Glutamatergic neuron (in vitro differentiated cells): Measurements from ENCODE around the gene ITPRID1. TPM values are rescaled to one million over a fixed set of nuclear protein-coding genes. Genes with fewer than 3 reads are reported as not detected.

ENCODE experiments used
- DNase-seq: peaks from one replicate; pipeline ENCODE4 v3.0.0; 2022
- H3K27ac Mint-ChIP-seq: one replicate; pipeline ENCODE4 v1.8.0; 2020; ENCODE audit warnings: mild to moderate bottlenecking, mixed read lengths, inconsistent platforms; ENCODE audit not compliant: unreplicated experiment
- H3K27me3 Mint-ChIP-seq: one replicate; pipeline ENCODE4 v1.8.0; 2020; ENCODE audit warnings: mild to moderate bottlenecking, moderate library complexity, mixed read lengths, inconsistent platforms; ENCODE audit not compliant: unreplicated experiment
- H3K36me3 Mint-ChIP-seq: one replicate; pipeline ENCODE4 v1.8.0; 2020; ENCODE audit warnings: mild to moderate bottlenecking, mixed read lengths, inconsistent platforms; ENCODE audit not compliant: unreplicated experiment
- H3K4me1 Mint-ChIP-seq: one replicate; pipeline ENCODE4 v1.8.0; 2020; ENCODE audit warnings: mild to moderate bottlenecking, low read depth, mixed read lengths, inconsistent platforms; ENCODE audit not compliant: unreplicated experiment
- H3K4me3 Mint-ChIP-seq: one replicate; pipeline ENCODE4 v1.8.0; 2020; ENCODE audit warnings: mild to moderate bottlenecking, mixed read lengths, inconsistent platforms; ENCODE audit not compliant: unreplicated experiment
- H3K9me3 Mint-ChIP-seq: one replicate; pipeline ENCODE4 v1.8.0; 2020; ENCODE audit warnings: mild to moderate bottlenecking, moderate library complexity, mixed read lengths, inconsistent platforms; ENCODE audit not compliant: unreplicated experiment
- CTCF ChIP-seq: fragments of 200-600 bp; sonication (generic); IDR thresholded peaks from one replicate; pipeline ENCODE4 v1.5.0; 2021; ENCODE audit not compliant: partially characterized antibody, unreplicated experiment
- total RNA-seq: library from RNA; stranded (reverse); fragmentation: NEBNext Ultra II Directional; extraction: Animal tissue kit (Norgen Biotek cat#: 25700); gene quantifications from one replicate; pipeline ENCODE4 v1.2.1, GENCODE V29; 2021; ENCODE audit not compliant: unreplicated experiment

Gene ITPRID1
- total RNA-seq, 1 donor from 2014 or later, result not detected

DNA sequence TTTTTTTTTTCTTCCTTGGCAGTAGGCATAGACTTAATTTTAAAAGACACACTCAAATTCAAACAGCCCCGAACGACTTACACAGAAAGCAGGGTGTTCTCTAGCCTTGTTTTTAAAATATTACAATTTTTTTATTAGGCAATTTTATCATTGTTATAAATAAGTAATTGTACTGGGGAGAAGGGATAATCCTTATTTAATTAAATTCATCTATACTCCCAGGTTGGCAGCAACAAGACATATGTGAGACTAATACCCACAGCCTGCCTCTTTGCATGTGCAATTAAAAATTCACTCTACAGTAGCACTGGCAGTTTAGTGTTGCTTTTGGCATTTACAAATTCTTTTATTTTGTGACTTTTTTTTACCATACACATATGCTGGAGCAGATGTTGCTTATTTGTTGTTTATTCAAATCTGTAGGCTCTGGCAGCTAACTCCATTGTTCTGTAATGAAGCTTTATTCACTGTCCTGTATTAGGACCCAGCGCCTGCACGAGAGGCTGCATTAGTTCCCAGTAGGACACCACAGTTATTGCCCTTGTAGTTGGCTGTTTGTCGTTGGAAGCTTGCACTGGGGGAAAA lies 88.2 kb downstream of the ITPRID1 start:
- no peak overlapping the region for H3K27ac Mint-ChIP-seq
- H3K4me1 Mint-ChIP-seq, result peaks cover 2% of the 10 kb centered on the region
- no peaks in the 10 kb centered on the region for H3K36me3 Mint-ChIP-seq
- H3K4me3 Mint-ChIP-seq, result no peak overlapping the region
- no peak for DNase-seq
- H3K27me3 Mint-ChIP-seq, result peaks cover 2% of the 10 kb centered on the region
- H3K9me3 Mint-ChIP-seq, result no peaks in the 10 kb centered on the region
- TF ChIP-seq CTCF, result no peak

DNA sequence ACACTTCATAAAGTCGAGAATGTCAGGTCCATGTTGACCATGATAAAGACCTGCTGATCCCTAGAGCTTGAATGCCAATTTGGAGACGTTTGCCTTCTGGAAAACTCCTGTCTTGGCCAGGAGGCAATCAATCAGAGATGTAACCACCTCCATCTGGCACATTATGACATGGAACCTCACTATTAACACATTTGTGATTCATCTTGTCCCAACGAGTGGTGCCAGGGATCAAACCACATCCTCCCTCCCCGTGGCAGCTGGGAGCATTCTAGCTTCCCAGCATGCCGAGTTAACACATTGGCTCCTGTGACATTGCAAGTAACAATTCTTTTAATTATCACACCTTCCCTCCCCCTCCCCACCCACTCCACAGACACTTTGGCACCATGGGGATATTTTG lies 89.2 kb downstream of the ITPRID1 start:
- Mint-ChIP-seq H3K4me1 (peaks cover 2% of the 10 kb centered on the region), H3K27ac (no peak overlapping the region), H3K9me3 (no peaks in the 10 kb centered on the region), H3K4me3 (no peak overlapping the region), H3K27me3 (peaks cover 2% of the 10 kb centered on the region), H3K36me3 (no peaks in the 10 kb centered on the region)
- no peak for DNase-seq
- no peak for TF ChIP-seq CTCF

GRCh38 chr7:31613604-31614003 lies 99.7 kb downstream of the ITPRID1 start:
- TF ChIP-seq CTCF, result no peak
- no peaks in the 10 kb centered on the region for H3K9me3 Mint-ChIP-seq

DNA sequence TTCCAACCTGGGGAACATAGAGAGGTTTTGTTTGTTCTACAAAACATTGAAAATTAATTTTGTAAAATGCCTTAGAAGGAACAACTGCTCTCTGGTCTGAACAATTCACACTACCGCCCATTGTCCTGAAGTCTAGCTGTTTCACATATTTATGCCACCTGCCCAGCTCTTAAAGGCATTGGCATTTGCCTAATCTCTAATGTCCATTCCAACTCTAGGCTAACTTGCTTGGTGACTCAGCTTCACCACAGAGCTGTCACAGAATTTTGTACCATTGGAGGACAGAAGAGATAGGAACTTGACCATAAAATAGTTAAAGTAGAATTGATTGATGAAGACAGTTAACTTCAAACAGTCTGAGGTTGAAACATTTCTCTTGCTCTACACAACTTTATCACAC lies 119.6 kb downstream of the ITPRID1 start:
- TF ChIP-seq CTCF, result no peak
- H3K27me3 Mint-ChIP-seq, result no peaks in the 10 kb centered on the region
- H3K4me1 Mint-ChIP-seq, result peaks cover 2% of the 10 kb centered on the region
- DNase-seq, result no peak
- H3K4me3 Mint-ChIP-seq, result no peak overlapping the region
- H3K36me3 Mint-ChIP-seq, result no peaks in the 10 kb centered on the region
- no peaks in the 10 kb centered on the region for H3K9me3 Mint-ChIP-seq
- H3K27ac Mint-ChIP-seq, result peak overlapping the region; percentile 71

More at GRCh38 chr7:31613604-31614003, 99.7 kb downstream of the ITPRID1 start:
- Mint-ChIP-seq H3K27ac (no peak overlapping the region), H3K4me3 (no peak overlapping the region), H3K4me1 (no peaks in the 10 kb centered on the region), H3K36me3 (no peaks in the 10 kb centered on the region), H3K27me3 (no peaks in the 10 kb centered on the region)
- no peak for DNase-seq

DNA sequence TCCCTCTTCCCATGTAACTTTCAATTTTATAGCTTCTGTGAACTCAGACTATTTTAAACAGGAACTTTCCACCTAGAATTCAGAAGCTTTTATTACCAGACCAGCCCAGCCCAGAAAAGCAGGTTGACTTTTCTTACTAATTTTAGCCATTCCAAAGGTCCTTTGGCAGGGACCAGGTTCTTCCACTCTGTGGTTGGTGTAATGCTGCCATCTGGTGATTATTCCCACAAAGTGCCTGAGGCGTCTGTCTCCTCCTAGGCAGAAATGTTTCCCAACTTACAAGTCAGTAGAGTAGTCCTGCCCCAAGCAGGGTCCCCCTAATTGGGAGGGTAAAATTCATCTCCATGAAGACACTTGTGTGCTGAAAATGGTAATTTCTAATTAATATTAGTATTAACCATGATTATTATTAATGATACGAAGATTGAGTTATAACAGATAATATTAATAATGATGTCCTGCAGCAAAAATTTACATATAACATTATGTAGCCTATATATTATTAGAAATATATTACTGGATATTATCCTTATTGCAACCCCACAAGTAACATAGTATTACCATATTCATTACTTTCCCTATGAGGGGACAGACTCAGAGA lies 120.1 kb downstream of the ITPRID1 start:
- H3K4me3 Mint-ChIP-seq, result no peak overlapping the region
- no peaks in the 10 kb centered on the region for H3K9me3 Mint-ChIP-seq

More for the DNA sequence above, 120.1 kb downstream of the ITPRID1 start:
- no peaks in the 10 kb centered on the region for H3K36me3 Mint-ChIP-seq
- H3K4me1 Mint-ChIP-seq, result peaks cover 2% of the 10 kb centered on the region
- peak overlapping the region; percentile 71 for H3K27ac Mint-ChIP-seq
- TF ChIP-seq CTCF, result peak; percentile 28
- DNase-seq, result peak; percentile 53
- no peaks in the 10 kb centered on the region for H3K27me3 Mint-ChIP-seq
